Adrenal gland (tissue), 5 donors: ENCODE data around the gene AMIGO2.

Experiments used
- POLR2A ChIP-seq, 2 donors: fragments of 450-650 bp; IDR thresholded peaks; one replicate each; pipeline ENCODE4 v1.6.1; 2017; ENCODE audit warnings: antibody characterized with exemption in 2 of 2, mild to moderate bottlenecking in 2 of 2, moderate library complexity in 1 of 2
- TF ChIP-seq, protein P1 (sequence below), 6 experiments: fragments of 450-650 bp in 4 of 6; fragments of 200-600 bp in 2 of 6; sonication (generic) in 1 of 6; IDR thresholded peaks; 1 replicate in 5 of 6; 2 replicates in 1 of 6; pipeline versions ENCODE4 v1.5.1 to v1.8.0; 2016 to 2021; ENCODE audit warnings: antibody characterized with exemption in 6 of 6, mild to moderate bottlenecking in 2 of 6, moderate library complexity in 1 of 6
- donor health status: DM: no; HTN: no; CAD: no.

DNA sequence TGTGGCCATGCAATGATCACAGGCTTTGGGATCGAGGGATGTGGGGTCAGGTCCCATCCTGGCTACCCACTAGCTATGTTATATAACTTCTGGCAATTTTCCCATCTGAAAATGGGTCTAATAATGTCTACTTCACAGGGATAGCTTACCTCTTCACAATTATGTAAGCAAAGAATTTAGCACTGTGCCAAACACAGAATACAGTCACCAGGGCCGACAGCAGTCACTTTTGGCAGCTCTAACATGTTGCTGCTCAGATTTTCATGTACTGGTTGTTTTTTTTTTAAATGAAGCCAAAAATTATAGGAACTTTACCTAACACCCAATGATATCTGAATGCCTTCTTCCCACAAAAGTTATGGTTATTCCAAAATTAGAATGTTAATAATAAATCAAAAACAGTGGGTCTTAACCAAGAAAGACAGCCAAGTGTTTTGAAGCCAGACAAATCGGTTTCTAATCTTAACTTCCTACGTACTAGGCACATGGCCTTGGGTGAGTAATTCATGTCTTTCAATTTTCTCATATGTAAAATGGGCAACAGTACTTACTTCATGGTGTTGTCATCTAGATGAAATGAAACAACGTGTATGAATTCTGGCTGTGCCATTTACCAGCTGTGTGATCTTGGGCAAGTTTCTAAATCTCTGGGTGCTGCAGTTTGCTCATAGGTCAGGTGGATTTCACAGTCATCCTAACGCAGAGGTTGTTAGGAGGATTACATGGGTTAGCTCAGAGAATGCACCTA is 13.3 kb downstream of the AMIGO2 start:
- TF ChIP-seq, protein P1, sequence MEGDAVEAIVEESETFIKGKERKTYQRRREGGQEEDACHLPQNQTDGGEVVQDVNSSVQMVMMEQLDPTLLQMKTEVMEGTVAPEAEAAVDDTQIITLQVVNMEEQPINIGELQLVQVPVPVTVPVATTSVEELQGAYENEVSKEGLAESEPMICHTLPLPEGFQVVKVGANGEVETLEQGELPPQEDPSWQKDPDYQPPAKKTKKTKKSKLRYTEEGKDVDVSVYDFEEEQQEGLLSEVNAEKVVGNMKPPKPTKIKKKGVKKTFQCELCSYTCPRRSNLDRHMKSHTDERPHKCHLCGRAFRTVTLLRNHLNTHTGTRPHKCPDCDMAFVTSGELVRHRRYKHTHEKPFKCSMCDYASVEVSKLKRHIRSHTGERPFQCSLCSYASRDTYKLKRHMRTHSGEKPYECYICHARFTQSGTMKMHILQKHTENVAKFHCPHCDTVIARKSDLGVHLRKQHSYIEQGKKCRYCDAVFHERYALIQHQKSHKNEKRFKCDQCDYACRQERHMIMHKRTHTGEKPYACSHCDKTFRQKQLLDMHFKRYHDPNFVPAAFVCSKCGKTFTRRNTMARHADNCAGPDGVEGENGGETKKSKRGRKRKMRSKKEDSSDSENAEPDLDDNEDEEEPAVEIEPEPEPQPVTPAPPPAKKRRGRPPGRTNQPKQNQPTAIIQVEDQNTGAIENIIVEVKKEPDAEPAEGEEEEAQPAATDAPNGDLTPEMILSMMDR (IDR thresholded peaks at IDR 0.05) = no peak
- no peak for TF ChIP-seq POLR2A (IDR thresholded peaks at IDR 0.05)
